ENCODE measurements around the gene CPN1.

The CPN1 gene

GRCh38 chr10:100041306-100042002 lies 40.2 kb downstream of the CPN1 start:
- DNase-seq (ENCODE audit: insufficient read length): no peak
- TF ChIP-seq POLR2AphosphoS5 (IDR thresholded peaks at IDR 0.05; ENCODE audit: low read depth, low read length) (no peak), POLR2A (IDR thresholded peaks at IDR 0.05; ENCODE audit: low read depth, low read length) (no peak), TAF1 (IDR thresholded peaks at IDR 0.05; ENCODE audit: borderline replicate concordance, low read depth, low read length) (no peak)
- FAIRE-seq: no peak

GRCh38 chr10:100038561-100039071 lies 43.1 kb downstream of the CPN1 start:
- FAIRE-seq: no peak

GRCh38 chr10:100037758-100038315 lies 43.8 kb downstream of the CPN1 start:
- FAIRE-seq: no peak
- DNase-seq (ENCODE audit: insufficient read length): no peak
- TF ChIP-seq TAF1 (IDR thresholded peaks at IDR 0.05; ENCODE audit: borderline replicate concordance, low read depth, low read length) (no peak), POLR2A (IDR thresholded peaks at IDR 0.05; ENCODE audit: low read depth, low read length) (no peak), POLR2AphosphoS5 (IDR thresholded peaks at IDR 0.05; ENCODE audit: low read depth, low read length) (no peak)

More at GRCh38 chr10:100038561-100039071, 43.1 kb downstream of the CPN1 start:
- DNase-seq (ENCODE audit: insufficient read length): no peak
- TF ChIP-seq POLR2A (IDR thresholded peaks at IDR 0.05; ENCODE audit: low read depth, low read length) (no peak), TAF1 (IDR thresholded peaks at IDR 0.05; ENCODE audit: borderline replicate concordance, low read depth, low read length) (no peak), POLR2AphosphoS5 (IDR thresholded peaks at IDR 0.05; ENCODE audit: low read depth, low read length) (no peak)

GRCh38 chr10:100036850-100037249 lies 44.8 kb downstream of the CPN1 start:
- FAIRE-seq (no peak), DNase-seq (ENCODE audit: insufficient read length) (no peak)
- no peak for TF ChIP-seq TAF1 (IDR thresholded peaks at IDR 0.05; ENCODE audit: borderline replicate concordance, low read depth, low read length)
- no peak for TF ChIP-seq POLR2A (IDR thresholded peaks at IDR 0.05; ENCODE audit: low read depth, low read length)
- no peak for TF ChIP-seq POLR2AphosphoS5 (IDR thresholded peaks at IDR 0.05; ENCODE audit: low read depth, low read length)

- FAIRE-seq (no peak), DNase-seq (ENCODE audit: insufficient read length) (no peak)
Observed at GRCh38 chr10:100033766-100034418, 47.8 kb downstream of the CPN1 start.

GRCh38 chr10:100027416-100027815 lies 54.3 kb downstream of the CPN1 start:
- DNase-seq (ENCODE audit: insufficient read length): no peak
- FAIRE-seq: no peak
- TF ChIP-seq POLR2A (IDR thresholded peaks at IDR 0.05; ENCODE audit: low read depth, low read length) (no peak), POLR2AphosphoS5 (IDR thresholded peaks at IDR 0.05; ENCODE audit: low read depth, low read length) (no peak), TAF1 (IDR thresholded peaks at IDR 0.05; ENCODE audit: borderline replicate concordance, low read depth, low read length) (no peak)

More at GRCh38 chr10:100033766-100034418, 47.8 kb downstream of the CPN1 start:
- no peak for TF ChIP-seq TAF1 (IDR thresholded peaks at IDR 0.05; ENCODE audit: borderline replicate concordance, low read depth, low read length)
- no peak for TF ChIP-seq POLR2AphosphoS5 (IDR thresholded peaks at IDR 0.05; ENCODE audit: low read depth, low read length)
- TF ChIP-seq POLR2A (IDR thresholded peaks at IDR 0.05; ENCODE audit: low read depth, low read length): no peak

GRCh38 chr10:100025576-100025975 lies 56.1 kb downstream of the CPN1 start:
- TF ChIP-seq POLR2A (IDR thresholded peaks at IDR 0.05; ENCODE audit: low read depth, low read length) (no peak), POLR2AphosphoS5 (IDR thresholded peaks at IDR 0.05; ENCODE audit: low read depth, low read length) (no peak), TAF1 (IDR thresholded peaks at IDR 0.05; ENCODE audit: borderline replicate concordance, low read depth, low read length) (no peak)
- no peak for FAIRE-seq

GRCh38 chr10:100024748-100025147 lies 56.9 kb downstream of the CPN1 start:
- TF ChIP-seq POLR2AphosphoS5 (IDR thresholded peaks at IDR 0.05; ENCODE audit: low read depth, low read length) (no peak), POLR2A (IDR thresholded peaks at IDR 0.05; ENCODE audit: low read depth, low read length) (no peak), TAF1 (IDR thresholded peaks at IDR 0.05; ENCODE audit: borderline replicate concordance, low read depth, low read length) (no peak)
- no peak for DNase-seq (ENCODE audit: insufficient read length)
- FAIRE-seq: no peak

More at GRCh38 chr10:100025576-100025975, 56.1 kb downstream of the CPN1 start:
- DNase-seq (ENCODE audit: insufficient read length): no peak

GRCh38 chr10:100022403-100022802 lies 59.3 kb downstream of the CPN1 start:
- DNase-seq (ENCODE audit: insufficient read length) (no peak), FAIRE-seq (no peak)
- TF ChIP-seq TAF1 (IDR thresholded peaks at IDR 0.05; ENCODE audit: borderline replicate concordance, low read depth, low read length) (no peak), POLR2AphosphoS5 (IDR thresholded peaks at IDR 0.05; ENCODE audit: low read depth, low read length) (no peak)

GRCh38 chr10:100021322-100021721 lies 60.3 kb downstream of the CPN1 start:
- no peak for DNase-seq (ENCODE audit: insufficient read length)
- FAIRE-seq: peak; percentile 36
- TF ChIP-seq POLR2AphosphoS5 (IDR thresholded peaks at IDR 0.05; ENCODE audit: low read depth, low read length): no peak
- no peak for TF ChIP-seq TAF1 (IDR thresholded peaks at IDR 0.05; ENCODE audit: borderline replicate concordance, low read depth, low read length)
- no peak for TF ChIP-seq POLR2A (IDR thresholded peaks at IDR 0.05; ENCODE audit: low read depth, low read length)

- FAIRE-seq (peak; percentile 54), DNase-seq (ENCODE audit: insufficient read length) (no peak)
- TF ChIP-seq TAF1 (IDR thresholded peaks at IDR 0.05; ENCODE audit: borderline replicate concordance, low read depth, low read length) (no peak), POLR2AphosphoS5 (IDR thresholded peaks at IDR 0.05; ENCODE audit: low read depth, low read length) (no peak), POLR2A (IDR thresholded peaks at IDR 0.05; ENCODE audit: low read depth, low read length) (no peak)
Observed at GRCh38 chr10:100020886-100021253, 60.8 kb downstream of the CPN1 start.

Measured in GM12892 (cell line).